ENCODE data around the gene CLRN3. TPM values are rescaled to one million over a fixed set of nuclear protein-coding genes. Genes with fewer than 3 reads are reported as not detected.

CLRN3 gene
- polyA plus RNA-seq, 3 donors from 2014 or later: not detected

- Mint-ChIP-seq H3K36me3 (no peaks in the 10 kb centered on the region), H3K27ac (no peak overlapping the region), H3K27me3 (ENCODE audit: low read depth in 3 of 3) (peaks cover 0 to 5% (median 0%) of the 10 kb centered on the region in 3 donors)
Observed at GRCh38 chr10:127923646-127924045, 30.9 kb upstream of the CLRN3 start.

GRCh38 chr10:127922675-127923366 lies 30.1 kb upstream of the CLRN3 start:
- no peaks in the 10 kb centered on the region for H3K9me3 Mint-ChIP-seq
- H3K4me1 Mint-ChIP-seq: peaks cover 9 to 11% of the 10 kb centered on the region in 2 donors
- H3K27ac Mint-ChIP-seq: no peak overlapping the region
- H3K27me3 Mint-ChIP-seq (ENCODE audit: low read depth in 3 of 3): peaks cover 0 to 5% (median 0%) of the 10 kb centered on the region in 3 donors
- no peak for DNase-seq
- H3K36me3 Mint-ChIP-seq: no peaks in the 10 kb centered on the region
- no peak overlapping the region for H3K4me3 Mint-ChIP-seq

More at GRCh38 chr10:127923646-127924045, 30.9 kb upstream of the CLRN3 start:
- Mint-ChIP-seq H3K4me3 (no peak overlapping the region), H3K4me1 (peaks cover 9 to 11% of the 10 kb centered on the region in 2 donors), H3K9me3 (no peaks in the 10 kb centered on the region)
- DNase-seq: no peak

GRCh38 chr10:127922206-127922605 lies 29.5 kb upstream of the CLRN3 start:
- Mint-ChIP-seq H3K36me3 (no peaks in the 10 kb centered on the region), H3K4me1 (peaks cover 9 to 11% of the 10 kb centered on the region in 2 donors), H3K27ac (no peak overlapping the region), H3K9me3 (no peaks in the 10 kb centered on the region), H3K4me3 (no peak overlapping the region), H3K27me3 (ENCODE audit: low read depth in 3 of 3) (peaks cover 0 to 5% (median 0%) of the 10 kb centered on the region in 3 donors)
- DNase-seq: no peak

- Mint-ChIP-seq H3K27ac (no peak overlapping the region), H3K36me3 (no peaks in the 10 kb centered on the region)
Observed at GRCh38 chr10:127921753-127922145, 29.0 kb upstream of the CLRN3 start.

GRCh38 chr10:127921075-127921752 lies 28.5 kb upstream of the CLRN3 start:
- no peak for DNase-seq
- Mint-ChIP-seq H3K4me1 (peaks cover 9 to 11% of the 10 kb centered on the region in 2 donors), H3K36me3 (no peaks in the 10 kb centered on the region), H3K4me3 (no peak overlapping the region), H3K27ac (no peak overlapping the region), H3K27me3 (ENCODE audit: low read depth in 3 of 3) (peaks cover 0 to 2% (median 0%) of the 10 kb centered on the region in 3 donors), H3K9me3 (peaks cover 0 to under 1% (median 0%) of the 10 kb centered on the region in 6 donors)

More at GRCh38 chr10:127921753-127922145, 29.0 kb upstream of the CLRN3 start:
- Mint-ChIP-seq H3K4me3 (no peak overlapping the region), H3K27me3 (ENCODE audit: low read depth in 3 of 3) (peaks cover 0 to 5% (median 0%) of the 10 kb centered on the region in 3 donors), H3K4me1 (peaks cover 9 to 11% of the 10 kb centered on the region in 2 donors), H3K9me3 (no peaks in the 10 kb centered on the region)
- no peak for DNase-seq

GRCh38 chr10:127920306-127921074 lies 27.7 kb upstream of the CLRN3 start:
- no peak for DNase-seq
- Mint-ChIP-seq H3K27ac (no peak overlapping the region), H3K9me3 (peaks cover 0 to 1% (median 0%) of the 10 kb centered on the region in 6 donors), H3K36me3 (no peaks in the 10 kb centered on the region), H3K27me3 (ENCODE audit: low read depth in 3 of 3) (peaks cover 0 to 1% (median 0%) of the 10 kb centered on the region in 3 donors), H3K4me1 (peaks cover 9 to 11% of the 10 kb centered on the region in 2 donors), H3K4me3 (no peak overlapping the region)

- Mint-ChIP-seq H3K36me3 (no peaks in the 10 kb centered on the region), H3K9me3 (peaks cover 0 to 1% (median 0%) of the 10 kb centered on the region in 6 donors), H3K4me3 (no peak overlapping the region), H3K27ac (no peak overlapping the region), H3K4me1 (peaks cover 4 to 11% of the 10 kb centered on the region in 2 donors), H3K27me3 (ENCODE audit: low read depth in 3 of 3) (peaks cover 0 to 1% (median 0%) of the 10 kb centered on the region in 3 donors)
- no peak for DNase-seq
Observed at GRCh38 chr10:127919418-127920271, 26.9 kb upstream of the CLRN3 start.

- no peak for DNase-seq
- peak overlapping the region in 1 of 6 donors; percentile 56 for H3K27ac Mint-ChIP-seq
Observed at GRCh38 chr10:127918572-127918971, 25.8 kb upstream of the CLRN3 start.

GRCh38 chr10:127916826-127917225 lies 24.1 kb upstream of the CLRN3 start:
- Mint-ChIP-seq H3K9me3 (peaks cover 0 to 1% (median 0%) of the 10 kb centered on the region in 6 donors), H3K4me3 (no peak overlapping the region), H3K27me3 (ENCODE audit: low read depth in 3 of 3) (no peaks in the 10 kb centered on the region), H3K27ac (no peak overlapping the region), H3K4me1 (peaks cover 4 to 11% of the 10 kb centered on the region in 2 donors), H3K36me3 (no peaks in the 10 kb centered on the region)
- no peak for DNase-seq

More at GRCh38 chr10:127918572-127918971, 25.8 kb upstream of the CLRN3 start:
- Mint-ChIP-seq H3K27me3 (ENCODE audit: low read depth in 3 of 3) (peaks cover 0 to 1% (median 0%) of the 10 kb centered on the region in 3 donors), H3K4me3 (no peak overlapping the region), H3K36me3 (no peaks in the 10 kb centered on the region), H3K4me1 (peaks cover 4 to 11% of the 10 kb centered on the region in 2 donors), H3K9me3 (peaks cover 0 to 1% (median 0%) of the 10 kb centered on the region in 6 donors)

GRCh38 chr10:127915324-127915723 lies 22.6 kb upstream of the CLRN3 start:
- Mint-ChIP-seq H3K27ac (no peak overlapping the region), H3K4me3 (no peak overlapping the region), H3K27me3 (ENCODE audit: low read depth in 3 of 3) (peaks cover 0 to 3% (median 0%) of the 10 kb centered on the region in 3 donors), H3K9me3 (peaks cover 0 to 1% (median 0%) of the 10 kb centered on the region in 6 donors), H3K36me3 (no peaks in the 10 kb centered on the region), H3K4me1 (peaks cover 4 to 11% of the 10 kb centered on the region in 2 donors)
- no peak for DNase-seq

- Mint-ChIP-seq H3K4me3 (no peak overlapping the region), H3K27me3 (ENCODE audit: low read depth in 3 of 3) (peaks cover 0 to 7% (median 3%) of the 10 kb centered on the region in 3 donors), H3K27ac (no peak overlapping the region), H3K36me3 (no peaks in the 10 kb centered on the region), H3K4me1 (no peaks in the 10 kb centered on the region), H3K9me3 (peaks cover 0 to 1% (median 0%) of the 10 kb centered on the region in 6 donors)
- no peak for DNase-seq
Observed at GRCh38 chr10:127913368-127913759, 20.6 kb upstream of the CLRN3 start.

GRCh38 chr10:127912607-127913367 lies 20.0 kb upstream of the CLRN3 start:
- H3K36me3 Mint-ChIP-seq: no peaks in the 10 kb centered on the region
- H3K9me3 Mint-ChIP-seq: peaks cover 0 to 1% (median 0%) of the 10 kb centered on the region in 6 donors
- peaks cover 0 to 7% (median 6%) of the 10 kb centered on the region in 3 donors for H3K27me3 Mint-ChIP-seq (ENCODE audit: low read depth in 3 of 3)
- no peak overlapping the region for H3K4me3 Mint-ChIP-seq
- no peaks in the 10 kb centered on the region for H3K4me1 Mint-ChIP-seq
- no peak overlapping the region for H3K27ac Mint-ChIP-seq
- DNase-seq: no peak

Data from immature natural killer cell (primary cell).